HG03460 (cell line): ENCODE results near the gene ATG5.

Experiments used
- ATAC-seq: cut with Tn5 transposase; IDR thresholded peaks from one replicate; pipeline ENCODE4 v1.9.1; 2021; ENCODE audit not compliant: unreplicated experiment

Gene ATG5

GRCh38 chr6:106325336-106326178, at the start of gene ATG5:
Gene ATG5, minus strand, starts transcription at chr6:106325760. Its CDS starts 9,552 bp downstream, at chr6:106316208.
- peak; percentile 94 for ATAC-seq

DNA sequence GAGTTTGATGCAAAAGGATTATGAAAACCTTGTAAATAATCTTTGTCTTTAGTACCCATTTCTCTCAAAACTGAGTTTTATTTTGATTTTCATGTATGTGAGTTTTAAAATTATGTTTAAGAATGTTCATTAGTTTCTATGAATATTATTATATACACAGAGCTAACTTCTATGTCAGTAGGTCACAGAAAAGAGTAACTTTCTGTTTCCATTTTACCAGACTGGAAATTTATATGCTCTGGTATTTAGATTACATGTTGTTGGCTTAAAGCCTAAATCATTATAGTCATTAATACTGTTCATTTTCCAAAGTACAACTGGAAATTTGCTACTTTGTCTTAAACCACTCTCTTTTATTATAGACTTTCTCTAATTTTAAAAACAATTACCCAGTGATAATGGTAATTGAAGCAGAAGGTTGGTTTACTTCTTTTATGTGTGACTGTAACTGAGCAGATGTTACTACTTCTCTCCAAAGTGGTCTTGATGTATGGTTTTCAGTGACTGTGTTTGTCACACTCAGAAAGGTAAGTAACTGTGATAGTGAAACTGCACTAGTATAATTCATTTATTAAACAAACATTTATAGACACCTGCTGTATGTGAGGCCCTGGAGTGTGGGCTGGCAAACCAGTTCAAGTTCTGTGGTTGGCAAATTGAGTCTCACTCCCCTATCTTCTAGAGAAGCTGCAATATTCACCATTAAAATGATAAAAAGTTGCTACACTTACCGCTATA, 48.1 kb upstream of the ATG5 start:
- ATAC-seq, result no peak

- no peak for ATAC-seq
Observed at GRCh38 chr6:106372838-106373501, 47.4 kb upstream of the ATG5 start.

DNA sequence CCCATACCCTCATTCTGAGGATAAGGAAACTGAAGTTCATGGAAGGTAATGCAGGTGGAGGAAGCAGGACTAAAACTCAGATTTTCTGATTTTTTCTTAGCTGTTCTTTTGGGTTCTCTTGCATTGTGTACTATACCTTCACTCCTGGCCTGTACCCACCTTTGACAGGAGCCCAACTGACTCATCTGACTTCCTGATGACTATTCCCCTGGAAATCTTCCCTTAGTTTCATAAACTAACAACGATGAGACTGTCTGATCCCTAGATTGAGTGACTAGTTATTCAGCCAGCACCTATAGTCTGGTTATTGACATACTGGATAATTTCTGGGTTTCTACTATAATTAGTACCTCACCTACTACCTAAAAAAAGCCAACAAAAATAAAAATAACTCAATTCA, 45.1 kb upstream of the ATG5 start:
- ATAC-seq, result no peak

DNA sequence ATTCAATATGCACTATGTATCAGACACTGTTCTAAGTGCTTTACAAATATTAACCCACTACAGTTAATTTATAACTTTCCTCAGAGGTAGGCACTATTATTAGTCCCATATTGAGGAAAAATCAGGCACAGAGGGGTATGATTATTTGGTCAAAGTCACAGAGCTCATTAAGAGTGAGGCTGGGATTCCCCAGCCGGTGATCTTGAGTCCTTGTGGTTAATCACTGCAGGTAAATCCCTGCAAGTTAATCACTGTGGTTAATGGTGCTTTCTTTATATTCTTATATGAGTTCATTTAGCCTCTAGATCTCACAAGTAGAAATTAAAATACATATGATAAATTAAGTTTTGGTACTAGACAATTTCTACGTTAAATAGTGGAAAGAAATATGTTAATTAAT, 44.2 kb upstream of the ATG5 start:
- ATAC-seq, result no peak

DNA sequence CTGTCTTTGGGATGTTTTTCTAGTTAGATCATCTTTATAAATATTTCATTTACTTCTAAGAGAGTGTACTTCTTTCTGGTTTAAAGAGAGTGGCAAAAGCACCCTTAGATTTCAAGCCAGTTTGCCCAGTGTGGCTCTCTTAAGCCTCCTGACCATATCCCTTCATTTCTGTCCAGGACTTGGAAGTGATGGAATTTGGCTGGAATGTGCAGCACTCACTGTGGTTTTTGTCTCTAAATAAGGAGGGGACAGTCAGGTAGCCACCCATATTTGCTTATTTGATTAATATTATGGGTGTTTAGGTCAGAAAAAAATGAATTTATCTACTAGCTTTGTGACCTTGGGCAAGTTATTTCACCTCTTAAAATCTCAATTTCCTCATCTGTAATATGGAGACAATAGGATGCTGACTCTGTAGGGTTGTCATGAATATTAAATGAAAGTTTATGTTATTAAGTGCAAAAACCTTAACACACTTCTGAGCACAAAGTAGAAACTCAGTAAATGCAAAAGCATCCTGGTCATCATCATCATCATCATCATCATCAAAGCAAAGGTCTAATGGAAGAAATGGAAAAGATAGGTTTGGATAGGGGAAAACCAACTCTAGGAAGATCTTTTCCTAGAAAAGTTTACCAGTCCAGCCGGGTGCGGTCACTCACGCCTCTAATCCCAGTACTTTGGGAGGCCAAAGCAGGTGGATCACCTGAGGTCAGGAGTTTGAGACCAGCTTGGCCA, 38.0 kb upstream of the ATG5 start:
- no peak for ATAC-seq

DNA sequence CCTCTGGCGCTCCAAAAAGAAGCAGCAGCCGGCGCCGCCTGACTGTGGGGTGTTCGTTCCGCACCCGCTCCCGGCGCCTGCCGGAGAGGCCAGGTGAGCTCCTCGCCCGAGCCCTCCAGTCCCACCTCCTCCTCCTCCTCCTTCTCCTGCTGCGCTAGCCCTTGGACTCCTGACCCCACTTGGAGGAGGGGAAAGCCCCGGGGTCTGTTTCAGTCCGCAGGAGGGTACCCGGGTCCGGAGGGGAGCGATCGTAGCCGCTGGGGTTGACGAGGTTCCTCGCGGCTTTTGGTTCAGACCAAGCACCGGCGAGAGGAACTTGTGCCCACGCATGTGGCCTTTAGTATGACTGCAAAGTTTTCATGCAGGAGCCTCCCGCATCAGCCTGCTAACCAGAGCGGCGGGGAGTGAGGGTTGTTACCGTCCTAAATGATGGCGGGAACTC, 35.5 kb upstream of the ATG5 start:
- ATAC-seq, result no peak

DNA sequence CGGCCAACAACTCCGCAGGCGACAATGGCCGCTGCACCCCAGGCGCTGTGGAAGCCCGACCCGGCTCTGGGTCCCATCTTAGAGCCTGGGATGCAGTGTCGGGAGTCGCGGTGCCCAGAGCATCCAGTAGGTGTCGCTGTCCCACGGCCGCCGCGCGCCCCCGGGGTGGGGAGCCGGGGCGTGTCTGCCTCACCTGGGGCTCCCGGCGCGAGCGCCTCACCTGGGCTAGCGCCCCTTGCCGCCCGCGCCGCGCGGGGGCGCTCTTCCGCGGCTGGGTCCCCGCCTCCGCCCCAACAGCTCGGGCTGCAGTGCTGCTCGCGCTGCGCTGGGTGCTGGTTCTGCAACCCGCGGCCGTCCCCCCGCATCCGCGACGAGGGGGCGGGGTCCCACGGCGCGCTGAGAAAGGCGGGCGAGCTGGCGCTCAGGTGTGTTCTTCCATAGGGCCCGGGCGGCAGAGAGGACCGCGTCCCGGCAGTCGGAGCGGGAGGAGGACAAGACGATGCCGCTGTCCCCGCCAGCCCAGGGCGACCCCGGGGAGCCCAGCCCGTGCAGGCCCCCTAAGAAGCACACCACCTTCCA, 34.9 kb upstream of the ATG5 start, which contains the start of gene CRYBG1:
TSS of gene CRYBG1 (plus strand) at position 308 of the 579 bp plus-strand sequence. CDS start at position 500, 192 bp downstream.
- ATAC-seq, result peak; percentile 69

DNA sequence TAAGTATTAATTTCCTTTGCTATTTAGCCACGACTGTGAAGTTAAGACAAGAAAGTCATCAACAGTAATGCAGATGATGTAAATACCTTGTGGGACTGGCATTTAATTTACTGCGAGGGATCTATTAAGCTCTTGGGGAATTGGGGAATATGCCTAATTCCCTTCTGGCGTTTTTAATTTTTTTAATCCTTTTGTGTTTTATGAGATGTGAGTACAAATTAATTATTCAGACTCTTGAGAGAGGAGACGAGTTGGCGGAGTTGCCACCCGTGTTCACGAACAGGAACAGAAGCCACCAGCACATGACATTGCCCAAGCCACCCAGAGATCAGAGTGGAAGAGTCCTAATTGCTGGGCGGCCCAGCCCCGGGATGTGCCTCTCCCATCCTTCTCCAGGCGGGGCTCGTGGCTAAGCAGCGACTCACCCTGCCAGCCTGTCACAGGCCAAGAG, 34.4 kb upstream of the ATG5 start:
- no peak for ATAC-seq

DNA sequence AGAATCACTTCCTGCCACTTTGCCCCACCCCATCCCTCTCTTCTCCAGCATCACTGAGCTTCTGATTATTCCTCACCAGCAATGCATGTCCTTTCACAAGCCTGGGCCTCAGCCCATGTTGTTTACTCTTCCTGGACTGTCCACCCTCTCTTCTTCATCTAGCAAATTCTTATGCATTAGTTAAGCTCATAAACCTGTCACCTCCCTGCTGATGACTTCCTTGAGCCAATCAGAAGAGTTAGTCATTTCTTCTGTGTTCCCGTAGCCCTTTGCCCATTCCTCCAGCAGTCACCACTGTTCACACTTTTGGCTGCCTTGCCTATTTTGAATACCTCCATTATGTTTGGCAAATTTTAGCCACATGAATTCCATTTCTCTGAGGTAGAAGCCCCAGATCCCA, 30.8 kb upstream of the ATG5 start:
- ATAC-seq, result no peak

DNA sequence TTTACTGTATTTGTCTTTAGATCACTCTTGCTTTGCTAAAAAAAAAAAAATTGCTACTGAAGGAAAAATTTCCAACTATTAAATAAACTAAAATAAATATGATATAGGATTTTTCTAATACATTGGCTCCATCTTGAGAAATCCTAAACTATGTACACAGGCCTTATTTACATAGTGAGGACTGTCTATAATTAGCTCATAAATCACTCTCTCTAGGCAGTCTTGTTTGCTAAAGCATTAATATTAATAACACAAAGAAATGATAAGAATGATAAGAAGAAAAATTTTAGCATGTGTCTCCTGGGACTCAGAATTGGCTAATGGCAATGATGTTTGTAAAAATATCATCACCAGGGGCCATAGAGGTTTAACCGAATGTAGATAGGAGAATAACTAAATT, 21.7 kb upstream of the ATG5 start:
- no peak for ATAC-seq

DNA sequence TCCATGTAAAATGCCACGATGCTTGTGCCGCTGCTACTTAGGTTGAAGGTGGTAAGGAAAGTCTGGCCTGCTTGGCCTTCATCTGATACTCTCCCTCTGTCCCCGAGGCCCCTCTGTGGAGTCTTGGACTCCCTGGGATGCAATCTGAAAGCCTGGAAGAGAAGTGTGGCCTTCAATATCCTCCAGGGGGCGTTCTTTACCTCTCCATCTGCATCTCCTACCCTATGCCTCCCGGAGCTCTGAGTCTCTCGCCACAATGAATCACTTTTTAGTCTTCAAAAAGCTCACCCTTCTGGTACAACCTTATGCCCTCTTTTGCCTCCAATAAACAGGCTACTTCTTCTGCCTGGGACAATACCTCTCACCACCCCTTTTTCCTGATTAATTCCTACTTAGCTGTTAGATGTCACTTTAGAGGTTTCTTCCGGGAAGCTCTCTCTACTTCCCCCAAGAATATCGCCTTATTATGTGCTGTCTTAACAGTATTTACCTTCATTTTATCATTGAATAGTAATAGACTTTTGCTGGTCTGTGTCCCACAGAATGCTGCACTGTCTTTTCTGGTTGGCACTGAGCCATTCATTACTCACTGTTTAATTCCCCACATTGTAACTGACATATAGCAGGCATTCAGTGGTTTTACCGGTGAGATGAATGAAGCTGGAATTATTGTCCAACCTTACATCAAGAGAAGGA, 13.9 kb upstream of the ATG5 start:
- ATAC-seq, result no peak

GRCh38 chr6:106334646-106335448, 9.3 kb upstream of the ATG5 start:
- no peak for ATAC-seq

DNA sequence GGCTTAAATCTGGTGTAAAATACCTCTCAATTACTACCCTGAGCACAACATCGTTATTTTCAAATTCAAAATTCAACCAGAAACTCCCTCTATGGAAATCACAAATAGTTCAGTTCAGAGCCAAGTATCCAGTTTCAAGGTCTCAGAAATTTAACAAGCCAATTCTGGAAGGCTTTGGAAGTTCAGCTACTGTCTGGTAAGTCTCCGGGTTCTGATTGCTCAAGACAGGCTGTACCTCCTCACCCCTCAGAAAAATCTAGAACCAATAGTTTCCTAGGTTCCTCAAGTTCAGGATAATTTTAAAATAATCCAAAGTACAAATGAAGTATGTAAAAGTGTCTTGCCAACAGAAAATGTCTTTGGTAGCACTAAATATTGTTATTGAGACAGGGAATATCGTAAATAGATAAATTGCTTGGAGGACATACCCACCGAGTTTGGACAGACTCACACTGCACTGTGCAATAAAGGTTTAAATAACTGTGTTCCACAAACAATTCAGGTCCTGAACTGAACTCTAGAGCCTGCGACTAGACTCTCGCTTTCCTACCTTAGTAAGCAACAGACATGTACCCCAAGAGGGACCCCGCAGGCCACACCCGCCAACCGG, 729 bp downstream of the ATG5 start:
- ATAC-seq, result no peak

DNA sequence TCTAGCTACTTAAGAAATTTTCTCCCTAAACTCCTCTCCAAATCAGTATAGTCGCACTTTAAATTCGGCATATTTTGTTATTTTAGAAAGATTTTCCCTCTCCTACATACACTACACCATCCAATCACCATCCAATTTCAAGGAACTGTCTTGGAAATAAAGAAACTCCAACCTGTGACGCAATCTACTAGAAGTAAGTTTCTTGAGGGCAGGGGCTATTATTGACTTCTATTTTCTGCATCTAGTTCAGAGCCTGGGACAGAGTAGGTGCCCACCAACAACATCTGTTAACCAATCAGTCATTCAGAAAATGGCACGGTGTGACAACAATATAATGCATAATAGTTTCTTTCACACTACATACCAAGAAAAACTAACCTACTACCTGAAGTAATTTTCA, 3.6 kb downstream of the ATG5 start:
- no peak for ATAC-seq

DNA sequence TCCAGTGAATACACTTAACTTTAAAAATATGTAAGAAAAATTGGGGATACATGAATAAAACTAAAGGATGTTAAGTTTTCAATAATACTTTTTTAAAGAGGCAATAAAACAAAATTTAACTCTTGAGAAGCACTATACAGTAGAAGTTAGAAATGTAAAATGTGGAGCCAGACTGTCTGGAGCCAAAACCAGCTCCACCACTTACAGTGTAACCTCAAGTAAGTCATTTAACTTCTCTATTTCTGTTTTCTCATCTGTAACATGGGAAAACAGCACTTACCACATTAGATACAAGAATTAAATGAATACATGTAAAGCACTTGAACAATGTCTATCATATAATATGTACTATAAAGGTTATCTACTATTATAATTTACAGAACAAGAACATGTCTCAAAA, 6.7 kb downstream of the ATG5 start:
- ATAC-seq, result no peak

- no peak for ATAC-seq
Observed at GRCh38 chr6:106318061-106318460, 7.5 kb downstream of the ATG5 start.

DNA sequence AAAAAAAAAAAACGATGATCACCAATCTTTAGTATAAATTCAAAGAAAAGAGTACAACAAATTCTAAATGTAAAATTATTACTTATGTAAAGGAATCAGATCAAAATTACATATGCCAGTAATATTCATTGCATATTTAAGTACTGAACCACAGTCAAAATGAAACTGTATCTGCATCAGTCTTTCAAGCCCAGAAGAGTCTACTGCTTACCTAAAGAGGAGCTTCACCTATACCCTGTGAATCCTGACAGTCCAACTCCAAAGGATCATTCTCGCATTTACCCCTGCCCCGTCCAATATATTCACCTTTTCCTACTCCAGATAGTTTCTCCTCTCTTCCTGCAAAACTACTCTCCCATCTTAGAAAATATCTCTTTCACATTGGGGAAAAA, 9.2 kb downstream of the ATG5 start:
- no peak for ATAC-seq
